T-cell (primary cell): ENCODE data around the gene KIF22. TPM values are rescaled to one million over a fixed set of nuclear protein-coding genes. Genes with fewer than 3 reads are reported as not detected.

Experiments used
- ATAC-seq, 4 experiments: fragments of 200-7000 bp in 3 of 4; fragments of 150-1000 bp in 1 of 4; cut with Tn5 transposase; replicated peaks in 1 of 4; 1 replicate in 3 of 4; 2 replicates in 1 of 4; pipeline ENCODE4 v1.10.0; 2021; ENCODE audit warnings: moderate library complexity in 3 of 4, mild to moderate bottlenecking in 2 of 4, moderate number of reproducible peaks in 1 of 4
- CTCF ChIA-PET, 2 donors: fragments of 300-600 bp; sonication (Branson Sonifier 250); formaldehyde crosslinking; loops; one replicate each; lab custom pipeline; 2022; ENCODE audit warnings: antibody characterized with exemption in 2 of 2; lab: Charles Lee
- POLR2A ChIA-PET, 2 donors: fragments of 300-600 bp; sonication (Branson Sonifier 250); formaldehyde crosslinking; loops; one replicate each; lab custom pipeline; 2022; ENCODE audit warnings: antibody characterized with exemption in 2 of 2; lab: Charles Lee
- DNase-seq, 35 experiments: peaks; one replicate each; pipeline versions ENCODE4 v3.0.0 to v3.0.0-alpha.2; 2013 to 2023
- H3K27ac ChIP-seq: one replicate; pipeline ENCODE4 v1.5.1; 2013; ENCODE audit warnings: low read length
- H3K27me3 ChIP-seq, 2 experiments: replicated peaks in 1 of 2; 1 replicate in 1 of 2; 2 replicates in 1 of 2; pipeline versions ENCODE4 v1.6.1 to v1.7.0; 2013; ENCODE audit warnings: low read length in 1 of 2, mixed read lengths in 1 of 2; ENCODE audit not compliant: control insufficient read depth in 2 of 2, insufficient read depth in 2 of 2; ENCODE audit errors: extremely low read depth in 1 of 2
- H3K36me3 ChIP-seq, 2 donors: 1 replicate in 1 of 2; 2 replicates in 1 of 2; pipeline versions ENCODE4 v1.6.1 to v1.7.0; 2013; ENCODE audit warnings: low read length in 1 of 2; ENCODE audit not compliant: control insufficient read depth in 2 of 2, insufficient read depth in 1 of 2; ENCODE audit errors: extremely low read depth in 1 of 2
- H3K4me1 ChIP-seq, 2 experiments: 1 replicate in 1 of 2; 2 replicates in 1 of 2; pipeline versions ENCODE4 v1.6.1 to v1.7.0; 2013; ENCODE audit warnings: low read length in 2 of 2, mixed read lengths in 1 of 2; ENCODE audit not compliant: insufficient read depth in 2 of 2, control insufficient read depth in 1 of 2; ENCODE audit errors: extremely low read depth in 1 of 2
- H3K4me3 ChIP-seq, 2 donors: 1 replicate in 1 of 2; 2 replicates in 1 of 2; pipeline versions ENCODE4 v1.5.1 to v1.7.0; 2013; ENCODE audit warnings: mild to moderate bottlenecking in 2 of 2, low read length in 1 of 2, moderate library complexity in 1 of 2; ENCODE audit not compliant: control insufficient read depth in 1 of 2; ENCODE audit errors: extremely low read depth in 1 of 2
- H3K9me3 ChIP-seq: 2 replicates; pipeline ENCODE4 v1.7.0; 2013
- H3K27ac Mint-ChIP-seq, 2 donors: one replicate each; pipeline ENCODE4 v1.8.0; 2020 to 2021; ENCODE audit warnings: mild to moderate bottlenecking in 2 of 2, mixed read lengths in 2 of 2
- H3K27me3 Mint-ChIP-seq, 2 donors: one replicate each; pipeline ENCODE4 v1.8.0; 2021 to 2022; ENCODE audit warnings: mixed read lengths in 2 of 2
- H3K36me3 Mint-ChIP-seq: one replicate; pipeline ENCODE4 v1.8.0; 2021; ENCODE audit warnings: mixed read lengths
- H3K4me1 Mint-ChIP-seq, 3 donors: one replicate each; pipeline ENCODE4 v1.8.0; 2020 to 2022; ENCODE audit warnings: mixed read lengths in 3 of 3, mild to moderate bottlenecking in 1 of 3
- H3K4me3 Mint-ChIP-seq, 3 donors: one replicate each; pipeline ENCODE4 v1.8.0; 2020 to 2022; ENCODE audit warnings: mild to moderate bottlenecking in 3 of 3, mixed read lengths in 3 of 3, moderate library complexity in 3 of 3
- H3K9me3 Mint-ChIP-seq, 3 donors: one replicate each; pipeline ENCODE4 v1.8.0; 2020 to 2022; ENCODE audit warnings: mixed read lengths in 3 of 3
- WGBS: methylation state at CpG from one replicate; pipeline ENCODE4 v1.1.5; 2013; ENCODE audit warnings: missing lambda C conversion rate; ENCODE audit not compliant: insufficient coverage; 5-methylcytosine and 5-hydroxymethylcytosine counted together
- total RNA-seq, 35 experiments: library from RNA in 6 of 35; stranded (reverse) in 6 of 35; fragments of 120-200 nt in 1 of 35; gene quantifications; one replicate each; pipeline versions ENCODE4 v1.2.1 to v1.2.4 and lab custom pipeline; 2013 to 2026

KIF22 gene
- total RNA-seq, 5 donors from 2014 or later (not counting 1 experiment from before 2014, with no cell fraction given) = 84.1 to 95.2 (median 84.9) TPM

GRCh38 chr16:29820271-29820701, 29.7 kb downstream of the KIF22 start, which contains the start of gene MVP:
MVP (plus strand) TSS chr16:29820462; CDS start chr16:29830550, 10,088 bp downstream.
- DNase-seq = peak in 26 of 35 experiments; percentile 26 to 65 (median 48)
- peak within 1 kb of the TSS; percentile 80 for H3K27ac ChIP-seq
- peaks cover 29 to 88% of the 10 kb centered on the region in 2 experiments for H3K4me1 ChIP-seq
- ChIA-PET CTCF (interaction anchor here (0.7 to 2.7 kb wide), 7 partner anchors 12 to 120 kb away, joined by 3 to 13 read pairs (median 4); partner anchors contain the start of gene KIF22 (in 1 of the 2)), POLR2A (no interaction called here)
- peak within 1 kb of the TSS; percentile 96 for H3K27ac Mint-ChIP-seq
- no peaks in the 10 kb centered on the region for H3K27me3 ChIP-seq
- H3K4me3 Mint-ChIP-seq = peak within 1 kb of the TSS; percentile 94 to 98 (median 95)
- peaks cover 4 to 16% of the 10 kb centered on the region in 2 donors for H3K36me3 ChIP-seq
- ATAC-seq = peak in 1 of 4 experiments; percentile 13
- H3K4me1 Mint-ChIP-seq = peaks cover 70 to 83% (median 73%) of the 10 kb centered on the region in 3 donors
- H3K36me3 Mint-ChIP-seq = peaks cover 16% of the 10 kb centered on the region
- H3K9me3 ChIP-seq = no peaks in the 10 kb centered on the region
- WGBS = 0% methylated on average over 1 of the region's 4 CpGs
- H3K27me3 Mint-ChIP-seq = no peaks in the 10 kb centered on the region
- peak within 1 kb of the TSS; percentile 55 to 93 for H3K4me3 ChIP-seq
- H3K9me3 Mint-ChIP-seq = no peaks in the 10 kb centered on the region

GRCh38 chr16:29820730-29821642, 30.4 kb downstream of the KIF22 start:
- CTCF ChIA-PET = interaction anchor here in 1 of 2 donors (0.6 to 2.7 kb wide), 7 partner anchors 11 to 120 kb away, joined by 3 to 13 read pairs (median 4); partner anchors contain the start of gene KIF22
- peaks cover 16% of the 10 kb centered on the region for H3K36me3 Mint-ChIP-seq
- Histone ChIP-seq H3K27me3 (no peaks in the 10 kb centered on the region), H3K4me1 (peaks cover 36 to 92% of the 10 kb centered on the region in 2 experiments), H3K9me3 (no peaks in the 10 kb centered on the region), H3K36me3 (peaks cover 4 to 21% of the 10 kb centered on the region in 2 donors), H3K4me3 (peak overlapping the region; percentile 55 to 93), H3K27ac (peak overlapping the region; percentile 80)
- H3K4me3 Mint-ChIP-seq = peak overlapping the region; percentile 94 to 98 (median 95)
- WGBS = 2% methylated on average over 7 of the region's 11 CpGs
- ATAC-seq (peak; percentile 1 to 31 (median 8)), DNase-seq (peak in 17 of 35 experiments; percentile 25 to 68 (median 47))
- H3K9me3 Mint-ChIP-seq = no peaks in the 10 kb centered on the region
- no peaks in the 10 kb centered on the region for H3K27me3 Mint-ChIP-seq
- H3K27ac Mint-ChIP-seq = peak overlapping the region; percentile 96
- peaks cover 74 to 85% (median 78%) of the 10 kb centered on the region in 3 donors for H3K4me1 Mint-ChIP-seq
- POLR2A ChIA-PET = no interaction called here

- H3K4me3 Mint-ChIP-seq = peak overlapping the region; percentile 94 to 98 (median 95)
- H3K27me3 Mint-ChIP-seq = no peaks in the 10 kb centered on the region
- Histone ChIP-seq H3K27ac (peak overlapping the region; percentile 80), H3K9me3 (no peaks in the 10 kb centered on the region), H3K27me3 (no peaks in the 10 kb centered on the region), H3K4me3 (peak overlapping the region; percentile 55 to 93), H3K36me3 (peaks cover 4 to 22% of the 10 kb centered on the region in 2 donors), H3K4me1 (peaks cover 41 to 97% of the 10 kb centered on the region in 2 experiments)
- no peak for DNase-seq
- ATAC-seq = no peak
- H3K4me1 Mint-ChIP-seq = peaks cover 80 to 89% (median 84%) of the 10 kb centered on the region in 3 donors
- 60% methylated on average over 5 of the region's 7 CpGs for WGBS
- CTCF ChIA-PET = interaction anchor here in 1 of 2 donors (0.5 to 2.7 kb wide), 6 partner anchors 12 to 121 kb away, joined by 3 to 13 read pairs (median 4); no protein-coding TSS in a partner anchor
- peaks cover 16% of the 10 kb centered on the region for H3K36me3 Mint-ChIP-seq
- POLR2A ChIA-PET = interaction anchor here (0.6 kb wide), 4 partner anchors 90 to 797 kb away, joined by 3 to 6 read pairs (median 4); partner anchors contain the start of gene HIRIP3 (in 1 of the 2)
- H3K9me3 Mint-ChIP-seq = no peaks in the 10 kb centered on the region
- peak overlapping the region; percentile 96 for H3K27ac Mint-ChIP-seq
Observed at GRCh38 chr16:29821643-29822115, 31.1 kb downstream of the KIF22 start.

- Histone ChIP-seq H3K27ac (no peak overlapping the region), H3K36me3 (peaks cover 0 to 6% of the 10 kb centered on the region in 2 donors), H3K27me3 (no peaks in the 10 kb centered on the region), H3K4me1 (peaks cover 49 to 96% of the 10 kb centered on the region in 2 experiments), H3K4me3 (no peak overlapping the region), H3K9me3 (no peaks in the 10 kb centered on the region)
- ChIA-PET POLR2A (interaction anchor here in 1 of 2 donors (0.7 kb wide), 1 partner anchor 92 kb away, joined by 5 read pairs; no protein-coding TSS in a partner anchor), CTCF (no interaction called here)
- no peaks in the 10 kb centered on the region for H3K27me3 Mint-ChIP-seq
- no peaks in the 10 kb centered on the region for H3K9me3 Mint-ChIP-seq
- H3K27ac Mint-ChIP-seq = peak overlapping the region; percentile 96
- peaks cover 77 to 93% (median 83%) of the 10 kb centered on the region in 3 donors for H3K4me1 Mint-ChIP-seq
- DNase-seq (no peak), ATAC-seq (no peak)
- peaks cover 4% of the 10 kb centered on the region for H3K36me3 Mint-ChIP-seq
- WGBS = 100% methylated on average over 1 of the region's 7 CpGs
- H3K4me3 Mint-ChIP-seq = peak overlapping the region; percentile 46 to 79 (median 47)
Observed at GRCh38 chr16:29824589-29825144, 34.1 kb downstream of the KIF22 start.

- Mint-ChIP-seq H3K36me3 (no peaks in the 10 kb centered on the region), H3K27me3 (no peaks in the 10 kb centered on the region), H3K27ac (peak overlapping the region; percentile 96), H3K4me3 (peak overlapping the region; percentile 46 to 79 (median 47)), H3K9me3 (no peaks in the 10 kb centered on the region), H3K4me1 (peaks cover 71 to 94% (median 85%) of the 10 kb centered on the region in 3 donors)
- Histone ChIP-seq H3K27me3 (no peaks in the 10 kb centered on the region), H3K4me3 (no peak overlapping the region), H3K36me3 (peaks cover 0 to 11% of the 10 kb centered on the region in 2 donors), H3K9me3 (no peaks in the 10 kb centered on the region), H3K4me1 (peaks cover 45 to 97% of the 10 kb centered on the region in 2 experiments), H3K27ac (peak overlapping the region; percentile 46)
- ChIA-PET POLR2A (no interaction called here), CTCF (interaction anchor here in 1 of 2 donors (0.7 to 2.3 kb wide), 2 partner anchors 8 to 23 kb away, joined by 3 to 7 read pairs; no protein-coding TSS in a partner anchor)
- whole genome bisulfite sequencing = 53% methylated on average over 7 of the region's 10 CpGs
- DNase-seq (peak in 4 of 35 experiments; percentile 22 to 55 (median 30)), ATAC-seq (peak in 3 of 4 experiments; percentile 22 to 25 (median 24))
Observed at GRCh38 chr16:29825145-29826044, 34.8 kb downstream of the KIF22 start.
